ENCODE data around the gene ZNF615.

- TF ChIP-seq ARNTL (CRISPR knock-in tag; IDR thresholded peaks at IDR 0.05; ENCODE audit: borderline replicate concordance, low read depth) (no peak), ZFP30 (CRISPR knock-in tag; IDR thresholded peaks at IDR 0.05) (no peak), ZC3H10 (CRISPR knock-in tag; IDR thresholded peaks at IDR 0.05) (no peak), ZNF565 (CRISPR knock-in tag; conservative IDR thresholded peaks at IDR 0.05; ENCODE audit: low read depth) (no peak), BACH2 (CRISPR knock-in tag; IDR thresholded peaks at IDR 0.05; ENCODE audit: borderline replicate concordance) (no peak), TSHZ2 (CRISPR knock-in tag; IDR thresholded peaks at IDR 0.05) (no peak), POU6F1 (CRISPR knock-in tag; IDR thresholded peaks at IDR 0.05; ENCODE audit: borderline replicate concordance, low read depth) (no peak), ISL1 (CRISPR knock-in tag; IDR thresholded peaks at IDR 0.05) (no peak), SNAI2 (CRISPR knock-in tag; IDR thresholded peaks at IDR 0.05) (no peak), ZNF70 (CRISPR knock-in tag; IDR thresholded peaks at IDR 0.05) (no peak), CSDC2 (CRISPR knock-in tag; IDR thresholded peaks at IDR 0.05) (no peak), PATZ1 (CRISPR knock-in tag; IDR thresholded peaks at IDR 0.05; ENCODE audit: borderline replicate concordance) (no peak), CREB5 (CRISPR knock-in tag; IDR thresholded peaks at IDR 0.05; ENCODE audit: low read depth) (no peak)
These were observed 61.4 kb downstream of the ZNF615 start for GRCh38 chr19:51946602-51947001.
